Measurements from ENCODE around the gene CYSLTR2.

Gene CYSLTR2

GRCh38 chr13:48728226-48728625 lies 74.5 kb downstream of the CYSLTR2 start:
- H3K4me1 ChIP-seq (ENCODE audit: insufficient read depth, low read length): no peaks in the 10 kb centered on the region
- no peaks in the 10 kb centered on the region for H3K9me3 ChIP-seq (ENCODE audit: control insufficient read depth, insufficient read depth, low read length)
- H3K9ac ChIP-seq (ENCODE audit: low read depth, low read length): no peak overlapping the region
- H3K36me3 ChIP-seq (ENCODE audit: insufficient read depth, low read length): no peaks in the 10 kb centered on the region

DNA sequence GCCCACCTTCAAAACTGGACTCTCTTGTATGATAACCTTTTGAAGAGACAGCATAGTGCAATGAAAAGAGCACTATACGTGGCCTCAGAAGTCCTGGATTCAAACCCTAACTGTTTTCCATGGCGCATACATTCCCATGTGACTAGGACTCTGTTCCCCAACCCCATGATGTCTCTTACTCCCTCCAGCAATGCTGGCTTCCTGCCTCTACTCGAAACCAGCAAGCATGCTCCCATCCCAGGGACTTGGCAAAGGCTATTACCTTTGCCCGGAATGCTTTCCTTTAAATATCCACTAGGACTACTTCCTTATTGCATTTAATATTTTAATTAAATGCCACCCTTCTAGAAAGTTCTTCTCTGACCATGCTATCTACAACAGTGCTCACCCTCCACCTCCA lies 75.1 kb downstream of the CYSLTR2 start:
- Histone ChIP-seq H3K9me3 (ENCODE audit: control insufficient read depth, insufficient read depth, low read length) (no peaks in the 10 kb centered on the region), H3K36me3 (ENCODE audit: insufficient read depth, low read length) (no peaks in the 10 kb centered on the region), H3K4me1 (ENCODE audit: insufficient read depth, low read length) (no peaks in the 10 kb centered on the region), H3K9ac (ENCODE audit: low read depth, low read length) (no peak overlapping the region)

DNA sequence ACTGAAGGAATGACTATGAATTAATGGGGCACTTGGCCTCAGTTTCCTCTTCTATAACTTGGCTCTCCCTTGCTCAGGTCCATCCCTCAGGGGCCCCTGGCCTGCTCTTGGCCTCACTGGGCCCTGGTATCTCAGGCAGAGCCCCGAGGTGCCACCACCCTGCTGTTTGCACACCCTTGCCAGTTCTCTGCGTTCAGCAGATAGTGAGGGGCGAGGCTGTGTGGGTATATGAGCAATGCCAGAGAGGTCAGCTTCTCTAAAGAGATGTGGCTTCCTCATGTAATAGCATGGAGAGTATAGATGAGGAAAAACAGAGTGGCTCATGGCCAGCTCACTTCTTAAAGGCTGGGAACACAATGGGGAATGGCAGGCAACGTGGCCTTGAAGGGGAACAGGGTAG lies 76.1 kb downstream of the CYSLTR2 start:
- Histone ChIP-seq H3K4me1 (ENCODE audit: insufficient read depth, low read length) (no peaks in the 10 kb centered on the region), H3K9me3 (ENCODE audit: control insufficient read depth, insufficient read depth, low read length) (no peaks in the 10 kb centered on the region), H3K36me3 (ENCODE audit: insufficient read depth, low read length) (no peaks in the 10 kb centered on the region), H3K9ac (ENCODE audit: low read depth, low read length) (no peak overlapping the region)

GRCh38 chr13:48731001-48731658 lies 77.4 kb downstream of the CYSLTR2 start:
- Histone ChIP-seq H3K9ac (ENCODE audit: low read depth, low read length) (no peak overlapping the region), H3K4me1 (ENCODE audit: insufficient read depth, low read length) (no peaks in the 10 kb centered on the region), H3K36me3 (ENCODE audit: insufficient read depth, low read length) (no peaks in the 10 kb centered on the region), H3K9me3 (ENCODE audit: control insufficient read depth, insufficient read depth, low read length) (no peaks in the 10 kb centered on the region)

DNA sequence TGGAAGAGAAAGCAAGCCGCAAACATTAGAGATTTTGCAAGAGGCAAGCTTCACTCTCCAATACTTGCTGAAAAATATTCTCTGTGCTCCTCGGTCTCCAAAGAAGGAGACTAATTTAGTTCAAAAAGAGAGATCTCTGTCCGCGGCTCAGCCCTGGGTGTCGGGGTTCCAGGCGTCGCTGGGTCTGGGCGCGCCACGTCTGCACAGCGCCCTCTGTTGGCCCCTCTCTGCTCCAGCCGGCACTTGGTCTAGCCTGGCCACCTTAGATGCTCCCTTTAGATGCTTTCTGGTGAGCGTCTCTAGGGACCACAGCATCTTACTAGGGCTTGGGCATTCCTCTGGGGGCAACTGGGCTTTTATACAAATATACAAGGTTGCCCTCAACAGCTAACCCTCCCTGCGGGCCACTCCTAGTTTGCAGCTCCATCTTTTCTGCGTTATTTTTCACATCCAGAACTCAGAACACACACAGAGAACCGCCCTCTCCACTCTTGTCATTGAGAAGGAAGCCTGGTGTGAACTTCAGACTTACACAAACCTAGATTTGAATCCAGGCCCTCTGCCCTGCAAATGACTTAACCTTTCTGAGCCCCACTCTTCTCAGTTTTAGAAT lies 78.3 kb downstream of the CYSLTR2 start:
- no peak overlapping the region for H3K9ac ChIP-seq (ENCODE audit: low read depth, low read length)
- no peaks in the 10 kb centered on the region for H3K4me1 ChIP-seq (ENCODE audit: insufficient read depth, low read length)
- H3K9me3 ChIP-seq (ENCODE audit: control insufficient read depth, insufficient read depth, low read length): no peaks in the 10 kb centered on the region
- H3K36me3 ChIP-seq (ENCODE audit: insufficient read depth, low read length): no peaks in the 10 kb centered on the region

DNA sequence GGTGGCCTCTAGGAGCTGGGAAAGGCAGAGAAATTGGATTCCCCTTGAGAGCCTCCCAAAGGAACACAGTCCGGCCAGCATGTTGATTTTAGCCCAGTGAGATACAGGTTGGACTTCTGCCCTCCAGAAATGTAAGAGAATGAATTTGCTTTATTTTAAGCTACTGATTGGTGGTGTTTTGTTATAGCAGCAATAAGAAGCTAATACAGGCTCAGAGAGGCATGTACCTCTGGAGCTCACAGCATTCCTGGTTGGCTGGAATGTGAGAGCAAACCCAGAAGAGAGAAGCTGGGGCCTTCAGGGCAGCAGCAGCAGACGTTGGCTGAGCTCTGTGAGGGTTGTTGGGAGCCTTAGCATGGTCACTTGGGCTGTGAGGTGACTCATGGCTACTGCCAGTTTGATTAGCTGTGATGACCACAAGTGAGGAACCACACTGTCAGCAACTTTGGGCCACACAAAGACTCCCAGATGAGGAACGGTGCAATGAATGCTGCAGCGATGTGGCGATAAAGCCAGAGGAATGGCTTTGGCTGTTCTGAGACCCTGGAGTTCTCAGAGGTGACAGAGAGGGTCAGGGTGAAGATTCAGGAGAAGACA lies 80.1 kb downstream of the CYSLTR2 start:
- Histone ChIP-seq H3K9ac (ENCODE audit: low read depth, low read length) (no peak overlapping the region), H3K4me1 (ENCODE audit: insufficient read depth, low read length) (no peaks in the 10 kb centered on the region), H3K9me3 (ENCODE audit: control insufficient read depth, insufficient read depth, low read length) (no peaks in the 10 kb centered on the region), H3K36me3 (ENCODE audit: insufficient read depth, low read length) (no peaks in the 10 kb centered on the region)

DNA sequence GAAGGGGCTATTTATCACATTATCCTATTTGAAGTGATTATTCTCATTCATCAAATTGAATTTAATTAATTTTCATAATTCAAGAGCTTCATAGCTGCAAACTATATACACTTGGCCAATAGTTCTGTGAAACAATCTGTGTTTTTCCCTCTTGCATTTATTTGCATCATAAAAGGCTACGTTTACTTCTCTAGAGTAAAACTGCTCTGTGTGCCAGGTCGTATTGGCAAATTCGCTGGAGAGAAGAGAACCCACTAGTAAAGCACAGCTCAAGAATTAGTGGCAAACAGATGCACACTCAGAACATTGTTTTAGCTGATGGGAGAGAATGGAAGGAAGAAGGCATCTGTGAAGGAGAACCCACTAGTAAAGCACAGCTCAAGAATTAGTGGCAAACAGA lies 81.8 kb downstream of the CYSLTR2 start:
- no peaks in the 10 kb centered on the region for H3K4me1 ChIP-seq (ENCODE audit: insufficient read depth, low read length)
- H3K36me3 ChIP-seq (ENCODE audit: insufficient read depth, low read length): no peaks in the 10 kb centered on the region
- no peak overlapping the region for H3K9ac ChIP-seq (ENCODE audit: low read depth, low read length)
- H3K9me3 ChIP-seq (ENCODE audit: control insufficient read depth, insufficient read depth, low read length): no peaks in the 10 kb centered on the region

- no peaks in the 10 kb centered on the region for H3K36me3 ChIP-seq (ENCODE audit: insufficient read depth, low read length)
- no peak overlapping the region for H3K9ac ChIP-seq (ENCODE audit: low read depth, low read length)
- no peaks in the 10 kb centered on the region for H3K4me1 ChIP-seq (ENCODE audit: insufficient read depth, low read length)
- H3K9me3 ChIP-seq (ENCODE audit: control insufficient read depth, insufficient read depth, low read length): no peaks in the 10 kb centered on the region
These were observed 84.0 kb downstream of the CYSLTR2 start for GRCh38 chr13:48737689-48738088.

GRCh38 chr13:48738311-48738710 lies 84.6 kb downstream of the CYSLTR2 start:
- Histone ChIP-seq H3K4me1 (ENCODE audit: insufficient read depth, low read length) (no peaks in the 10 kb centered on the region), H3K36me3 (ENCODE audit: insufficient read depth, low read length) (no peaks in the 10 kb centered on the region)

DNA sequence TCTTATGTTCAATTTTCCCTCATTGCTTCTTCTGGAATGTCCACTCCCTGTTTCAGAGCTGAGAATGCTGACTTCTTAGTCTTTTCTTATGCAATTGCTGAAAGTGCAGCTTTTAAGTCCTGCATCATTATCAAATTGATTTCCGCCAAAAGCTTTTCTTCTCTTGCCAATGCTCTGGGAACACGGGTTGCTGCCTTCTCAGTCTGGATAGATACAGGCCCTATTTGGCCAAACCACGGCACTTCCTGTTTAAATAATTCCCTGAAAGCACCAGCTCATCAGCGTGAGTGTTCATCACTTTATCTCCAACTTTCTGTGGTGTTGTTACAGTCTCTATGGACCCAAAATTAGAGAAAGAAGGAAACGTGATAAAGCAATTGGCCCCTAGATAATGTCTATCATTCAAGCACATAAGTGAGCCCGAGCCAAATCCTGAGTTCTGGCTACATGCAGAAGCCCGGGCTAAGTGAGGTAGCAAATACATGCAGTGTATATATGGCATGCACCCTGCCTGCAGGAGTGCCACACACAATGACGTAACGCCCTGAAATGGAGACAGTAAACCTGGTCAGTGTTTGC lies 85.7 kb downstream of the CYSLTR2 start:
- Histone ChIP-seq H3K36me3 (ENCODE audit: insufficient read depth, low read length) (no peaks in the 10 kb centered on the region), H3K9ac (ENCODE audit: low read depth, low read length) (no peak overlapping the region), H3K9me3 (ENCODE audit: control insufficient read depth, insufficient read depth, low read length) (no peaks in the 10 kb centered on the region), H3K4me1 (ENCODE audit: insufficient read depth, low read length) (no peaks in the 10 kb centered on the region)

More at GRCh38 chr13:48738311-48738710, 84.6 kb downstream of the CYSLTR2 start:
- no peaks in the 10 kb centered on the region for H3K9me3 ChIP-seq (ENCODE audit: control insufficient read depth, insufficient read depth, low read length)
- no peak overlapping the region for H3K9ac ChIP-seq (ENCODE audit: low read depth, low read length)

DNA sequence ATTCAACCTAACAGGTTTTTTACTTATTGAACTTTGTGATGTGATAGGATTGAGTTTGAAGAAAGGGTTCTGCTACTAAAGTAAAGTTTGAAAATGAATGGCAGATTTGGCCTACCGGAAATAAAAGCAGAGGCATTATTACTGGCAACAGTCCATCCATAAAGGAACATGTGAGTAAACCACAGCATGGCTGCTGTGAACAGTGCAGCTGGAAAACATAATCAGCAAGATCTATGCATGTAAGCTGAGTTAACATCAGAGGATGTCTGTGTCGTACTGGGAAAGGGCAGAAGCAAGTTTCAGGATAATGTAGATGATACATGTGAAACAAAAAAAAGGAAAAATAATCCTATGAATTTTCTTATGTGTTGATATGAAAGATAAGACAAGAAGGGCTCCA lies 87.6 kb downstream of the CYSLTR2 start:
- Histone ChIP-seq H3K4me1 (ENCODE audit: insufficient read depth, low read length) (no peaks in the 10 kb centered on the region), H3K9me3 (ENCODE audit: control insufficient read depth, insufficient read depth, low read length) (no peaks in the 10 kb centered on the region), H3K36me3 (ENCODE audit: insufficient read depth, low read length) (no peaks in the 10 kb centered on the region), H3K9ac (ENCODE audit: low read depth, low read length) (no peak overlapping the region)

- H3K36me3 ChIP-seq (ENCODE audit: insufficient read depth, low read length): no peaks in the 10 kb centered on the region
- no peaks in the 10 kb centered on the region for H3K9me3 ChIP-seq (ENCODE audit: control insufficient read depth, insufficient read depth, low read length)
- H3K4me1 ChIP-seq (ENCODE audit: insufficient read depth, low read length): peaks cover 3% of the 10 kb centered on the region; the same call in 1 of the 2 replicates
- no peak overlapping the region for H3K9ac ChIP-seq (ENCODE audit: low read depth, low read length)
These were observed 93.1 kb downstream of the CYSLTR2 start for GRCh38 chr13:48746821-48747220.

GRCh38 chr13:48748681-48749080 lies 95.0 kb downstream of the CYSLTR2 start:
- Histone ChIP-seq H3K9ac (ENCODE audit: low read depth, low read length) (no peak overlapping the region), H3K4me1 (ENCODE audit: insufficient read depth, low read length) (peaks cover 3% of the 10 kb centered on the region; the same call in 1 of the 2 replicates), H3K36me3 (ENCODE audit: insufficient read depth, low read length) (no peaks in the 10 kb centered on the region), H3K9me3 (ENCODE audit: control insufficient read depth, insufficient read depth, low read length) (no peaks in the 10 kb centered on the region)

GRCh38 chr13:48749144-48749543 lies 95.4 kb downstream of the CYSLTR2 start:
- Histone ChIP-seq H3K4me1 (ENCODE audit: insufficient read depth, low read length) (peaks cover 3% of the 10 kb centered on the region; the same call in 1 of the 2 replicates), H3K9me3 (ENCODE audit: control insufficient read depth, insufficient read depth, low read length) (no peaks in the 10 kb centered on the region), H3K9ac (ENCODE audit: low read depth, low read length) (no peak overlapping the region), H3K36me3 (ENCODE audit: insufficient read depth, low read length) (no peaks in the 10 kb centered on the region)
